GM18498 (cell line): ENCODE measurements around the gene ZBTB25.

Experiments
- ATAC-seq: cut with Tn5 transposase; IDR thresholded peaks from one replicate; pipeline ENCODE4 v1.9.1; 2021; ENCODE audit warnings: mild to moderate bottlenecking, moderate library complexity; ENCODE audit not compliant: unreplicated experiment

ZBTB25 gene

GRCh38 chr14:64478634-64479250 lies 24.9 kb downstream of the ZBTB25 start:
- ATAC-seq: no peak

DNA sequence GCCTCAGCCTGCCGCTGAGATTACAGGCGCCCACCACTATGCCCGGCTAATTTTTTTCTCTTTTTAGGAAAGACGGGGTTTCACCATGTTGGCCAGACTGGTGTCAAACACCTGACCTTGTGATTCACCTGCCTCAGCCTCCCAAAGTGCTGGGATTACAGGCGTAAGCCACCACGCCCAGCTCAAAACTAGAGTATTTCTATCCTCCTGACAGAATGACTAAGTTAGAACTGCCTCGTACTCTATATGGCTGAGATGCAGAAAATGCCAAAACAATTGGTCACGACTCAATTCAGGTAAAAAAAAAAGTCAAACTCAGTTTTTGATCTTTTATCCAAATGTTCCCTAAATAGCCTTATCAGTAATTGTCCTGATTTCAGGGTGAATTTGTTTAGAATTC lies 27.2 kb downstream of the ZBTB25 start:
- ATAC-seq: no peak

DNA sequence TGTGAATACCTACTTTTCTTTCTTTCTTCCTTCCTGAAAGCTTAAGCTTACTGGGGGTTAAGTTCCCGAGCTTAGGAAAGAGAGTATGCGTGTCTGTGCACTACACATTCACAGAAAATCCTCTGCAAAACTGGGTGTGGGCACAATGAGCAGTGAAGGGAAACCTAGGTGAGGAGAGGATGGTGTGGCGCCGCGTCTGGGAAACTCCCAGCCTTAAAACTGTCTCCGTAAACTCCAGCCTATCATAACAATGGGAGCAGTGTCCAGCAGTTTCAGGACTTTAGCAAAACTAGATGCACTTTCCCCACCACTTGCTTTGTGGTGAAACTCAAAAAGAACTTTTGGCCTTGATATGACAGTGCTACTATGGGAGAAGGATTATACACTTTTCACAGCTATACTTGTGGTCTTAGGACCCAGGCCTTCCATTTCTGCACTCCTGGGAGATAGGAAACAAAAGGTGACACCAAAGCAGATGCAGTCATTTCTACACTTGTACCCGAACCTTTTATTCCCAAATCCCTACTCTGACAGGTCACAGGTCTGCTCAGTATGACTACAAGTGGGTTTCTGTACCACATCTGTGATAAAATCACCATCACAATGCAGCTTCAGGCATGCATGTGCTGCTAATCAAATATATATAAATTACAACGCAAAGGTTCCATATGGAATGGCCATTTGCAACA lies 27.9 kb downstream of the ZBTB25 start:
- no peak for ATAC-seq

DNA sequence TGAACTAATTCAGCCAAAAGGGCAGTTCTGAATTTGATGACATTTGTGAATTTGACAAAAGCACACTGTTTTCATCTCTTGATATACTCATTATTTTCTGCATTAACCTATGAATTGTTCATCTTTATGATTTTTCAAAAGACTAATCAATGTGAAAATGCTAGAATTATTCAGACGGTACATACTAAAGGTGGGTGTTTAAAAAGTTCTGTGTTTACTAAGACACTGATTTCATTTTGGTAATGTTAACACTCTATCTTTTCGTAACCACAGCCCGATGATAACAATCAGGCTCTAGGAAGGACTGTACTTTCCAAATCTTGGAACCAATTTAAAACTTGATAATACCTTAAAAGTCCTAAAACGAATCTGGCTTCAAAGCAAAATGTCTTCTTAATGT lies 28.9 kb downstream of the ZBTB25 start:
- ATAC-seq: no peak

DNA sequence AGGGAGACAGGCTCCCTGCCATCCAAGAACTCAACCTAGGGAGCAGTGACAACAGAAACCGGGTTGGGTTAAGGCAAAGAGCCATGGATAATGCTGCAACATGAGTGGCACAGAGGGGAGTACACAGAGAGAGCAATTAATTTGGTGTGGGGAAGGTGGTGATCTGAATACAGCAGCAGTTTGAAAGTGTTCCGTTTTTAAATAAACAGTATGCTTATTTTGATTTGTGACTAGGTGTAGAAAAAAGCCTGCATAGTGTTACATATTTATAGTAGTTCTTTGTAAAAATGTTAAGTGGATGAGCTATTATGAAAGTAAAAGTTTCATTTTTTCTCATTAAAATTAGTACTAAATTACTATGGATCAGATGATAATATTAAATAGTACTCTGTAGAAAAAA lies 29.6 kb downstream of the ZBTB25 start:
- no peak for ATAC-seq

GRCh38 chr14:64468451-64468850 lies 35.2 kb downstream of the ZBTB25 start:
- no peak for ATAC-seq

DNA sequence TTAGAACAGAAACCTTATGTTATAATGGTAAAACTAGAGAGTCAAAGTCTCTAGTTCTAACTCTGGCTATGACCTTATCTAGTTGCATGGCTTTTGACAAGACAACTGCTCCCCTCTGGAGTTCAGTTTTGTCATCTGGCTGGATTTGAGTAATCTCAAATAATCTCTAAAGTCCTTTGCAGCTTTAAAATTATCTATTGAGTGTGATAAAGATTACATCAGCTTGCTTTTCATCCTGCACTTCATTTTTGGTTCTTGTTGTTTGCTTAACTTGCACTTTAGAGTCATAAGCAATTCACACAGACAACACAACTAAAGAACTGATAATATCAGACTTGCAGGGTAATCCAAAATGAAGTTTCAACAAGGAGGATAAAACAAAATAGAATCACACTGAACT lies 36.1 kb downstream of the ZBTB25 start:
- ATAC-seq: no peak

DNA sequence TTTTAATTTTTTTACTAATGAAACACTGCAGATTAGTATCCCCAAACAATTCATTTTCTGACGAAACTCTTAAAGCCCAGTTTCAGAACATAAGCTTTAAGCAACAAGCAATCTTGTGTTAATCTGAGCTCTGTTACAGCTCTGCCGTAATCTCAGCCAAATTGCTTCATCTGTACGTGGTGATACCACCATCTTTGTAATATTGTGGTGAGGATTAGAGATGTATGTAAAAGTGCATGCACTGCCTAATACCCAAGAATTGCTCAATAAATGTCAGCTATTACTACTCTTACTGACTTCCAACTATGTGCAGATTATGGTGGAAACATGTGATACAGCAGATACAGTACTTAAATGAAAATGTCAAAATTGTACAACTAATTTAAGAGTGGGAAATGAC lies 36.5 kb downstream of the ZBTB25 start:
- no peak for ATAC-seq

GRCh38 chr14:64465831-64466554 lies 37.6 kb downstream of the ZBTB25 start:
- ATAC-seq: peak; percentile 1

- ATAC-seq: peak; percentile 82
Observed at GRCh38 chr14:64465191-64465822, 38.3 kb downstream of the ZBTB25 start, which contains the start of gene AKAP5. AKAP5 (plus strand) TSS chr14:64465499; CDS start chr14:64468395, 2,896 bp downstream.

- no peak for ATAC-seq
Observed at GRCh38 chr14:64464651-64465050, 39.0 kb downstream of the ZBTB25 start.

DNA sequence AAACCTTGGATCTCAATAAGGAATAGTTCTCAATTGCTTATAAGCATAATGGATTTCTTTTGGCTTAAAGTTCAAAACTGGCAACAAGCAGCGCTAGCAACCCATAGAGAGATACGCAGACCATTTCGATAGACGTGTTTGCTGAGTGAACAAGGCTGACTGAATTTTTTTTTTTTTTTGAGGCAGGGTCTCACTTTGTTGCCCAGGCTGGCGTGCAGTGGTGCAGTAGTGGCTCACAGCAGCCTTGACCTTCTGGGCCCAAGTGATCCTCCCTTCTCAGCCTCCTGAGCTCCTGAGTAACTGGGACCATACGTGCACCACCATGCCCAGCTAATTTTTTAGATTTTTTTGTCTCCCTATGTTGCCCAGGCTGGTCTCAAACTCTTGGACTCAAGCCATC lies 39.8 kb downstream of the ZBTB25 start:
- no peak for ATAC-seq

DNA sequence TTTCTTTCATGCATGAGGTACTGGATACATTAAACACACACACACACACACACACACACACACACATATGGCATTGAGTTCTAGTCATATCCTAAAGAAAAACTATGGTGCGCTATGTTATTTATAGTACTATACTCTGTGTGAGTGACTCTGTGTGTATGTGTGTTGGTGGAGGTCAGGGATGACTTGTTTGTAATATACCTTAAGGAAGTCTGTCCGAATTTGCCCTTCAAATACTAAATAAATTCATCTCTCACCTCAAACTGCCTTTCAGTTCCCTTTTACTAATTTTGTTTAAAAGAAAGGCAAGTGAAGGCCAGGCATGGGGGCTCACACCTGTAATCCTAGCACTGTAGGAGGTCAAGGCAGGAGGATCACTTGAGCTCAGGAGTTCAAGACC lies 40.4 kb downstream of the ZBTB25 start:
- no peak for ATAC-seq

DNA sequence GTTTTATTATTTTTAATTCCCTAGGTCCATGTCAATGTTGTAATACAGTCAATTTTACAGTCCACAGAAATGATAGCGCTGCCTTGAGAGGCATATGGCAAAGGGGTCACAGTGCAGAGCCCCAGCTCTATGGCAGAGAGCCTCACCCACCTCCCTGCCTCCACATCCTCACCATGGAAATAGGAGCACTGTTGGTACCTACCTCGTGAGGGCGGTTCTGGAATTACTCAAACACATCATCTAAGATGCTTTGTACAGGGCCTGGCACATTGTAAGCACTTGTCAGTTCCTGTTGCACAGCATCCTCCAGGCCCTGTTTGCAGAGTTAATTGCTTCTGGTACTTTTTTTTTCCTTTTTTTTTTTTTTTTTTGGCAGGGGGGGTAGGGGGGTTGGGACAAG lies 42.4 kb downstream of the ZBTB25 start:
- no peak for ATAC-seq

DNA sequence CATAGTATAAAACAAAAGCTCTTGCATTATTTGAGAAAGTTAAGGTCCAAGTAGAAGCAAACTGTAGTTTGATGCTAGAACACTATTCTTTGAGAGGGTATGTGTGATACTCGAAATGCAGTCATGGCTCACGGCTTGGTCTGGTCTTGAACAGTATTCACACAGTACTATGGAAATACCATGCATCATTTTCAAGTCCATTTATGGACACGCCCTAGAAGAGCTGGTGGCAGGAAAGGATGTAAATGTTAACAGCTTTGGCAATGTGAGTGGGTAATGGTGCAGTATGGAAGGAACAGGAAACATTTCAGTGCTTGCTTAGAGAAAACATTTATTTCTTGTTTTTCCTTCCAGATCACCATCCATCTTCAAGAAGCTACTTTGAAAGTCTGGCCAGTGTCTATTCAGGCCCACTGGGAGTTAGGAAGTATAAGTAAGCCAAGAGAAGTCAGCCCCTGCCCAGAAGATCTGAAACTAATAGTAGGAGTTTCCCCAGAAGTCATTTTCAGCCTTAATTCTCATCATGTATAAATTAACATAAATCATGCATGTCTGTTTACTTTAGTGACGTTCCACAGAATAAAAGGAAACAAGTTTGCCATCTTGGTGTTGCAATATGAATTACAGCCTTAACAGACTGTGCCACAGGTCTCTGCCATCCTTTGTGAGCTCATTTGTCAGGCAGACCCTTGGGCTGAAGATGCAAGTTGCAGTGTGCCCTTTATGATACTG lies 44.1 kb downstream of the ZBTB25 start:
- ATAC-seq: no peak

DNA sequence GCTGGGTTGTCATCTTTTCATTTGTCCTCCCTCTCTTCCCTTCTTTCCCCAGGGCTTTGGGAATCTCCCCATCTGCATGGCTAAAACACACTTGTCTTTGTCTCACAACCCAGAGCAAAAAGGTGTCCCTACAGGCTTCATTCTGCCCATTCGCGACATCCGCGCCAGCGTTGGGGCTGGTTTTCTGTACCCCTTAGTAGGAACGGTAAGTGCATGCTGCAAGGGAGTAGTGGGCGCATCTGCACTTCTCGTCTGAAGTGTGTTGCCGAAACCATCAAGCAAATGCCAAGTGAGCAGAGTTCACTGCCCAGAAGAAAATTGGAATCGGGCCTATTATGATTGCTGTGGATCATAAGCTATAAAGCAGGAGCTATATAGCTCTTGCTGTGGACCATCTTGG lies 49.0 kb downstream of the ZBTB25 start:
- no peak for ATAC-seq

- ATAC-seq: no peak
Observed at GRCh38 chr14:64450255-64450654, 53.4 kb downstream of the ZBTB25 start.

DNA sequence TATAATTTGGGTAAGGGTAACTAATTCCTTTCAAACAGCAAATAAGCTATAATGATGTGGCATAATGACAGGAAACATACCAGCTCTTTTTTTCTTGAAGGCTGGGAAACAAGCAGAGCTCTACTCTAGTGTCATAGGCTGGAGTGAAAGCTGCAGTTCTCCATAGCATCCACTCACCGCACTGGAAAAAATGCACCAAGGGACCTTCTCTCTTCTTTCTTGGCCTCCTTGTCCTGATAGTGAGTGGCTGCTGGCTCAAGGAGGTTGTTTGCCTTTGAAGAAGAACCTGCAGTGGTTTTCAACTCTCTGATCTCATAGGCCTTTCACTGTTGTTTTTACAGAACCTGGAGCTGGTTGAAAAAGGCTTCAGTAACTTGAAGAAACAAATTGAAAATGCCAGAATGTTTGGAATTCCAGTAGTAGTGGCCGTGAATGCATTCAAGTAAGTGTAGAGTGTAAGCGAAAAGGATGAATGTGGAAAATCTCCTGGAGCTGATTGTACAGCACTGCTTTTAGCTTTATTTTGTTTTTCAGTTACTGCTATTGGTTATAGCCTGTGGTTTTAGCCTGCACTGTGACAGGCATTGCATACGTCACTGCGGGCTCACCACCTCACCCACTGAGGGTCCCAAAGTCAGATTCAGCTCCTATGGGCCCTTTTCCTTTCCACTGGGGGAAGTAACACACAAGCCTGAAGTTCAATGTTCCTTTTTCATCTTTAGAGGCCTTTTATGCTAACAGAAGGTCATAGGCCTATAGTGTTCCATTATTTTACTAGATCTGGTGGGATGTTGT lies 55.6 kb downstream of the ZBTB25 start:
- ATAC-seq: no peak

DNA sequence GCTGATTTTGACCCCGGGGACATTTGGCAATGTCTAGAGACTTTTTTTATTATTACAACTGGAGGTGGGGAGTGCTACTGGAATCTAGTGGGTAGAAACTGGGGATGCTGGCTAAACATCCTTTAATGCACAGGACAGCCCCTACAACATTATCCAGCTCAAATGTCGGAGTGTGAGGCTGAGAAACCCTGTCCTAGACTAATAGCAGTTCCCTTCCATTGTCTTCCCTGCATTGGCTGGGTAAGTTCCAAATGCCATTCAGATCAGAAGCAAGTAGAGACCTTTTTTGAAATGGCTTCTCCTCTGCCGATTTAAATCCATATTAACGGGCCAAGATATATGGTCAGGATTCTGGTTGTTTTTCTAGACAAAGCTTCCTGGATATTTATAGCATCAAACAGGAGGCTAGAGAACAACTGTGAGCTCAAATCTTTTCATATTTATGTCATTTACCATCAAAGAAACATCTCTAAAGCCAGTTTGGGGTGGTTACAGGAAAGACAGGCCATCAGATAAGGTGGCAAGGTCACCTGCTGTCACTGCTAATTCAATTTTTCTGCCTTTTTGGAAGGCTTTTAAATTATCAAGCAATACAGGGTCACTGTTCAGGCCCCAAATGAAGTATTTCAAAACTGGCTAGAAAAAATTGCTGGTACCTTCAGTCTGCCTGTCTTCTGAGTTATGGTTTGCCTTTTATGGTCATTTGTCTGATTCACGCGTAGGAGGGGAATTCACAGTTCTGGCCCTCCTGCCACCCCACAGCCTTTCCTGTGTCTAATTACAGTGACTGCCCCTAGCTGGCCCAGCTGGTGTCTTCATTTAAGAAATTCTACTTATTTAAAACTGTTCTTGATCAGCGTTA lies 58.4 kb downstream of the ZBTB25 start:
- peak; percentile 99 for ATAC-seq
